LNCaP clone FGC (cell line): ENCODE data around the gene SIK3.
"Not testable (repeated sequence)": the region's sequence is repeated elsewhere in the genome, so short reads cannot be mapped to it uniquely, and the experiment has no call there.

Source experiments
- DNase-seq: peaks from one replicate; pipeline ENCODE4 v3.0.0-alpha.2; 2011; ENCODE audit warnings: low read depth
- H3K4me3 ChIP-seq: 2 replicates; pipeline ENCODE4 v1.5.1; 2011; ENCODE audit warnings: mild to moderate bottlenecking, low read depth, low read length, control low read depth
- TF ChIP-seq, protein P1 (sequence below): IDR thresholded peaks from 2 replicates; pipeline ENCODE4 v1.5.1; 2012; ENCODE audit warnings: mild to moderate bottlenecking; ENCODE audit not compliant: control insufficient read depth, insufficient read depth; ENCODE audit errors: extremely low read depth

The SIK3 gene

DNA sequence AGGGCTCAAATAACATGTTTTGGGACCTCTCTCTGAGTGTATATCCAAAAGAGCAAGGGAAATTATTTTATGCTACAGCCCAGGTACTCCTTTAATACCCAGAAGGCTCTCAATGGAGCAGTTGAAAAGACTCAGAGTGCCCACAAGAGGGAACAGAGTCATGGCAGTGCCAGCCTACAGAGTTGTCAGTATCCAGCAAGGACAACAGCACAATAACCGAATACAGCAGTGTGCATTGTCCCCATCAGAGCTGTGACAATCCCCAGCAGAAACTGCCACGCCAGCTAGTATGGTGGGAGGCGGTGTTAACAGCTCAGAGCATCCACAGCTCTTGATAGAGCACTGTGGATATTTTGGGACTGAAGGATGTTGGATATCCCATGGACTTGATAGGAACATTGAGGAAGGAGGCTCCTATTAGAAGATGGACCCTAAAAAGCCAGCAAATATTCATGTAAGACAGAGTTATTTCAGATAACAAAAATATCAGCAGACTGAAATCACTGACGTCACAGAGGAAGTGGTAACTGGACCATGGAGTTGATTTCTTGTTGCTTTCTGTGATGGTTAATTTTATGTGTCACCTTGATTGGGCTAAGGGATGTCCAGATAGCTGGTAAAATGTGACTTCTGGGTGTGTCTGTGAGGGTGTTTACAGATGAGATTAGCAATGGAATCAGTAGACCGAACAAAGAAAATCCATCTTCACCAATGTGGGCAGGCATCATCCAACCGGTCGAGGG, 28.2 kb upstream of the SIK3 start:
- no peak for DNase-seq
- TF ChIP-seq, protein P1, sequence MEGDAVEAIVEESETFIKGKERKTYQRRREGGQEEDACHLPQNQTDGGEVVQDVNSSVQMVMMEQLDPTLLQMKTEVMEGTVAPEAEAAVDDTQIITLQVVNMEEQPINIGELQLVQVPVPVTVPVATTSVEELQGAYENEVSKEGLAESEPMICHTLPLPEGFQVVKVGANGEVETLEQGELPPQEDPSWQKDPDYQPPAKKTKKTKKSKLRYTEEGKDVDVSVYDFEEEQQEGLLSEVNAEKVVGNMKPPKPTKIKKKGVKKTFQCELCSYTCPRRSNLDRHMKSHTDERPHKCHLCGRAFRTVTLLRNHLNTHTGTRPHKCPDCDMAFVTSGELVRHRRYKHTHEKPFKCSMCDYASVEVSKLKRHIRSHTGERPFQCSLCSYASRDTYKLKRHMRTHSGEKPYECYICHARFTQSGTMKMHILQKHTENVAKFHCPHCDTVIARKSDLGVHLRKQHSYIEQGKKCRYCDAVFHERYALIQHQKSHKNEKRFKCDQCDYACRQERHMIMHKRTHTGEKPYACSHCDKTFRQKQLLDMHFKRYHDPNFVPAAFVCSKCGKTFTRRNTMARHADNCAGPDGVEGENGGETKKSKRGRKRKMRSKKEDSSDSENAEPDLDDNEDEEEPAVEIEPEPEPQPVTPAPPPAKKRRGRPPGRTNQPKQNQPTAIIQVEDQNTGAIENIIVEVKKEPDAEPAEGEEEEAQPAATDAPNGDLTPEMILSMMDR = no peak
- H3K4me3 ChIP-seq = no peak overlapping the region

DNA sequence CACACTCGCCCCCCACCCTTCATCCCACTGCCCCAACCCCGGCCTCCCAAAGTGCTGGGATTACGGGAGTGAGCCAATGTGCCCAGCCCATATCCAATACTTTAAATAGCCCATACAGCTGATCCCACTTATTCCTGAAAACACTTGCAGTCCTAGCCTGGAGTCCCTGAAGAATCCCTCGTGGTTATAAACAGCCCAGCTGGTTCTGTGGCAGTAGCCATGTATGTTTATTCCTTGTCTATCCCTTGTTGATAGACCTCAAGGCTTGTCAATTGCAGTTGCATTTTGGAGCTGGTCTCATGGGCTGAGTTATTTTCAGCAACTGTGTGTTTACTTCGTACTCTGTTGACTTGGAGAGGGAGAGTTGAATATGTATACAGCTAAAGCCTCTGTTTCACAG, 24.3 kb upstream of the SIK3 start:
- DNase-seq = no peak
- H3K4me3 ChIP-seq = no peak overlapping the region
- TF ChIP-seq, protein P1 = no peak

DNA sequence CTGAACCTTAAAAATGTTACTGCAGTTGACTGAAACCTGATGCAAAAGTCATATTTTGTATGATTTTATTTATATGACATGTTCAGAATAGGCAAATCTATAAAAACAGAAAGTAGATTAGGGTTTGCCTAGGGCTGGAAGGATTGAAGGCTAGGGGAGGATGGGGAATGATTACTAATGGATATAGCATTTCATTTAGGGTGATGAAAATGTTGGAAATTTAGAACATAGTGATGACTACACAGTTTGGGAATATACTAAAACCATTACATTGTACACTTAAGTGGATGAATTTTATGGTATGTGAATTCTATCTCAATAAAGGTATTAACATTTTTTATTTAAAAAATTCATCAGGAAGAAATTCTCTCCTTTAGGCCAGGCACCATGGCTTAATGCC, 22.9 kb upstream of the SIK3 start:
- H3K4me3 ChIP-seq = no peak overlapping the region
- DNase-seq = no peak
- TF ChIP-seq, protein P1 = no peak

DNA sequence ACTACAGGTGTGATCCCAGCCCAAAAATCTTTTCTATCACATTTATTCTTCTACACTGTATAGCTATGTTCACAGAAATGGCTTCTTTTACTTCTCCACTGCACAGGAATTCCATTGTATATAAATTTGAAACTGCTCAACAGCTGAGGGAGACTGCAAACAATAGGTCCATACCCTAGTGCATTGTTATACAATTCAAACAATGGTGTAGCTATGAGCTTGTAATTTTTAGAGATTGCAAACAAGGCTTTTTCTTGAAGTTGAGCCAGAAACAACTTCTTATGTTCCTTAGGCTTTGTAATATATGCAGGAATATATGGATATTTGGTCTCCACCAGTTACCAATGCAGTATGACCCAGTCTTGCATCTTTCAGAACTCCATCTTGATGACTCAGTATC, 19.5 kb upstream of the SIK3 start:
- TF ChIP-seq, protein P1 = no peak
- no peak overlapping the region for H3K4me3 ChIP-seq
- no peak for DNase-seq

DNA sequence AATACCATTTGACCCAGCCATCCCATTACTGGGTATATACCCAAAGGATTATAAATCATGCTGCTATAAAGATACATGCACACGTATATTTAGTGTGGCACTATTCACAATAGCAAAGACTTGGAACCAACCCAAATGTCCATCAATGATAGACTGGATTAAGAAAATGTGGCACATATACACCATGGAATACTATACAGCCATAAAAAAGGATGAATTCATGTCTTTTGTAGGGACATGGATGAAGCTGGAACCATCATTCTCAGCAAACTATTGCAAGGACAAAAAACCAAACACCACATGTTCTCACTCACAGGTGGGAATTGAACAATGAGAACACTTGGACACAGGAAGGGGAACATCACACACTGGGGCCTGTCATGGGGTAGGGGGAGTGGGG, 14.7 kb upstream of the SIK3 start:
- not testable (repeated sequence) for H3K4me3 ChIP-seq, DNase-seq

DNA sequence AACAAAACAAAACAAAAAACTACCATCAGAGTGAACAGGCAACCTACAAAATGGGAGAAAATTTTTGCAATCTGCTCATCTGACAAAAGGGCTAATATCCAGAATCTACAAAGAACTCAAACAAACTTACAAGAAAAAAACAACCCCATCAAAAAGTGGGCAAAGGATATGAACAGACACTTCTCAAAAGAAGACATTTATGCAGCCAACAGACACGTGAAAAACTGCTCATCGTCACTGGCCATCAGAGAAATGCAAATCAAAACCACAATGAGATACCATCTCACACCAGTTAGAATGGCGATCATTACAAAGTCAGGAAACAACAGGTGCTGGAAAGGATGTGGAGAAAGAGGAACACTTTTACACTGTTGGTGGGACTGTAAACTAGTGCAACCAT, 14.3 kb upstream of the SIK3 start:
- not testable (repeated sequence) for DNase-seq

DNA sequence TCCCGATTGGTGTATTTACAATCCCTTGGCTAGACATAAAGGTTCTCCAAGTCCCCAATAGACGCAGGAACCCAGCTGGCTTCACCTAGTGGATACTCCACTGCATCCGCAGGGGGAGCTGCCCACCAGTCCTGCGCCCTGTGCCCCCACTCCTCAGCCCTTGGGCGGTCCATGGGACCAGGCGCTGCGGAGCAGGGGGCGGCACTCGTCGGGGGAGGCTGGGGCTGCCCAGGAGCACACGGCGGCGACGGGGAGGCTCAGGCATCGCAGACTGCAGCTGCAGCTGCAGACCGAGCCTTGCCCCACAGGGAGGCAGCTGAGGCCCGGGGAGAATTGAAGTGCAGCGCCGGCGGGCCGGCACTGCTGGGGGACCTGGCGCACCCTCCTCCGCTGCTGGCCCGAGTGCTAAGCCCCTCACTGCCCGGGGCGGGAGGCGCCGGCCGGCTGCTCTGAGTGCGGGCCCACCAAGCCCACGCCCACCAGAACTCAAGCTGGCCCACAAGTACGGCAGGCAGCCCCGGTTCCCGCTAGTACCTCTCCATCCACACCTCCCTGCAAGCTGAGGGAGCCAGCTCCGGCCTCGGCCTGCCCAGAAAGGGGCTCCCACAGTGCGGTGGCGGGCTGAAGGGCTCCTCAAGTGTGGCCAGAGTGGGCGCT, 12.2 kb upstream of the SIK3 start:
- H3K4me3 ChIP-seq = no peak overlapping the region
- TF ChIP-seq, protein P1 = no peak
- no peak for DNase-seq

More for the DNA sequence above, 14.3 kb upstream of the SIK3 start:
- not testable (repeated sequence) for H3K4me3 ChIP-seq
